Peyer's patch (tissue), 4 donors: Measurements from ENCODE around the gene PEG3. TPM values are rescaled to one million over a fixed set of nuclear protein-coding genes. Genes with fewer than 3 reads are reported as not detected.
"Not testable (repeated sequence)": the region's sequence is repeated elsewhere in the genome, so short reads cannot be mapped to it uniquely, and the experiment has no call there.

Experiments used
- DNase-seq, 3 donors: peaks; one replicate each; pipeline ENCODE4 v3.0.0-alpha.2; 2017 to 2019
- H3K27ac ChIP-seq, 4 donors: fragments of 200-600 bp; sonication (generic); one replicate each; pipeline ENCODE4 v1.5.1; 2016 to 2019
- H3K27me3 ChIP-seq, 2 donors: fragments of 200-600 bp; sonication (generic); one replicate each; pipeline ENCODE4 v1.5.1; 2019
- H3K36me3 ChIP-seq, 3 donors: fragments of 200-600 bp; sonication (generic); one replicate each; pipeline ENCODE4 v1.5.1; 2016 to 2019
- H3K4me1 ChIP-seq, 4 donors: fragments of 200-600 bp; sonication (generic); one replicate each; pipeline ENCODE4 v1.5.1; 2016 to 2019
- H3K4me3 ChIP-seq, 4 donors: fragments of 200-600 bp; sonication (generic); 1 replicate in 3 of 4; 2 replicates in 1 of 4; pipeline ENCODE4 v1.5.1; 2016 to 2019; ENCODE audit warnings: mild to moderate bottlenecking in 1 of 4
- H3K9me3 ChIP-seq, 4 donors: fragments of 200-600 bp; sonication (generic); one replicate each; pipeline ENCODE4 v1.5.1; 2016 to 2019; ENCODE audit warnings: mild to moderate bottlenecking in 1 of 4
- POLR2A ChIP-seq, 2 donors: fragments of 450-650 bp; IDR thresholded peaks; one replicate each; pipeline ENCODE4 v1.5.1; 2017; ENCODE audit warnings: antibody characterized with exemption in 2 of 2, mild to moderate bottlenecking in 2 of 2, moderate library complexity in 2 of 2
- total RNA-seq, 4 donors: library from RNA; depleted of rRNA; stranded (reverse); fragments of >200 nt; gene quantifications; one replicate each; pipeline ENCODE4 v1.1.0, GENCODE V29; 2016
- TF ChIP-seq, protein P1 (sequence below), 6 experiments: fragments of 450-650 bp in 4 of 6; fragments of 200-600 bp in 2 of 6; sonication (generic) in 1 of 6; IDR thresholded peaks; one replicate each; pipeline ENCODE4 v1.5.1; 2017 to 2019; ENCODE audit warnings: antibody characterized with exemption in 6 of 6, mild to moderate bottlenecking in 3 of 6, moderate library complexity in 1 of 6

Gene PEG3
- total RNA-seq, 4 donors from 2014 or later, result 0.53 to 5.8 (median 1.9) TPM

- no peak overlapping the region for H3K27ac ChIP-seq
- H3K36me3 ChIP-seq, result no peaks in the 10 kb centered on the region
- no peak for DNase-seq
- H3K27me3 ChIP-seq, result no peaks in the 10 kb centered on the region
- no peaks in the 10 kb centered on the region for H3K9me3 ChIP-seq
- TF ChIP-seq, protein P1, sequence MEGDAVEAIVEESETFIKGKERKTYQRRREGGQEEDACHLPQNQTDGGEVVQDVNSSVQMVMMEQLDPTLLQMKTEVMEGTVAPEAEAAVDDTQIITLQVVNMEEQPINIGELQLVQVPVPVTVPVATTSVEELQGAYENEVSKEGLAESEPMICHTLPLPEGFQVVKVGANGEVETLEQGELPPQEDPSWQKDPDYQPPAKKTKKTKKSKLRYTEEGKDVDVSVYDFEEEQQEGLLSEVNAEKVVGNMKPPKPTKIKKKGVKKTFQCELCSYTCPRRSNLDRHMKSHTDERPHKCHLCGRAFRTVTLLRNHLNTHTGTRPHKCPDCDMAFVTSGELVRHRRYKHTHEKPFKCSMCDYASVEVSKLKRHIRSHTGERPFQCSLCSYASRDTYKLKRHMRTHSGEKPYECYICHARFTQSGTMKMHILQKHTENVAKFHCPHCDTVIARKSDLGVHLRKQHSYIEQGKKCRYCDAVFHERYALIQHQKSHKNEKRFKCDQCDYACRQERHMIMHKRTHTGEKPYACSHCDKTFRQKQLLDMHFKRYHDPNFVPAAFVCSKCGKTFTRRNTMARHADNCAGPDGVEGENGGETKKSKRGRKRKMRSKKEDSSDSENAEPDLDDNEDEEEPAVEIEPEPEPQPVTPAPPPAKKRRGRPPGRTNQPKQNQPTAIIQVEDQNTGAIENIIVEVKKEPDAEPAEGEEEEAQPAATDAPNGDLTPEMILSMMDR (IDR thresholded peaks at IDR 0.05), result no peak
- TF ChIP-seq POLR2A (IDR thresholded peaks at IDR 0.05), result no peak
- H3K4me1 ChIP-seq, result no peaks in the 10 kb centered on the region
- no peak overlapping the region for H3K4me3 ChIP-seq
Observed at GRCh38 chr19:56864443-56865125, 24.1 kb upstream of the PEG3 start.

DNA sequence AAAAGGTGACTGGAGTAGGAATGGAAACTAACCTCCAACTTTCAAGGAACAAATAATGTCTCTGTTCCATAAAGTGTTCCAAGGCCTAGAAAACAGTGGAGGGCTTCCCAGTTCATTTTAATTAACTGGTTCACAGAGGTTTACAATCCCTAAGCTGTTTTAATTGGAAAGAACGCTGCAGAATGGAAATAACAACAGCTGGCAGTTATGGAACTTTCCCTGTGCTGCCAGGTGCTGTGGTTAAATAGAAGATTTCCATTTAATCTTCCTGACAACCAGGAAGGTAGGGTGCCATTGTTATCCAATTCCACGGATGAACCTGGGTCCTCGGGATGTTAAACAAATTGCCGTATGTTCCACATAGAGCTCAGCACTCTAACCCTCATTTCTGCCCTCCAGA is 22.2 kb upstream of the PEG3 start:
- no peaks in the 10 kb centered on the region for H3K36me3 ChIP-seq
- H3K9me3 ChIP-seq, result no peaks in the 10 kb centered on the region
- H3K4me3 ChIP-seq, result no peak overlapping the region
- DNase-seq, result no peak
- H3K27ac ChIP-seq, result no peak overlapping the region
- no peaks in the 10 kb centered on the region for H3K4me1 ChIP-seq
- TF ChIP-seq POLR2A (IDR thresholded peaks at IDR 0.05), result no peak
- TF ChIP-seq, protein P1 (IDR thresholded peaks at IDR 0.05), result no peak
- no peaks in the 10 kb centered on the region for H3K27me3 ChIP-seq

- not testable (repeated sequence) for H3K4me3 ChIP-seq, H3K27me3 ChIP-seq, DNase-seq, H3K36me3 ChIP-seq, H3K4me1 ChIP-seq, H3K9me3 ChIP-seq, H3K27ac ChIP-seq
Observed at GRCh38 chr19:56860409-56860808, 19.9 kb upstream of the PEG3 start.

DNA sequence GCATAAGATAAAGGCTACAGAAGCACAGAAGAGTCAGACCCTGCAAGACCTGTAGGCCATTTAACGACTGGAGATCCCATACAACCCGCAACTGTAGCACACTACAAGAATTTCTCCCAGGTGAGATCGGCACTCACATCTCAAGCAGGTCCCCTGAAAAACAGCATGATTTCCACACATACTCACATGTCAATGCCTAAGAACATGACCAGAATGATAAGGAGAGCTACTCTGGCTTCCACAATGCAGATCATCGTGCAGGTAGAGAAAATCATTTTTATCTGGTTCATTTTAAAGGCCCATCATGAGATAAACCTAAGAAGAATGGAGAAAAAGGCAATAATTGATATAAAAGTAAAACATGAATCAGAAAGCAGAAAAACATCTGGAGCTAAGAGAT is 17.5 kb upstream of the PEG3 start:
- H3K36me3 ChIP-seq, result no peaks in the 10 kb centered on the region
- no peaks in the 10 kb centered on the region for H3K4me1 ChIP-seq
- H3K27me3 ChIP-seq, result no peaks in the 10 kb centered on the region
- H3K4me3 ChIP-seq, result no peak overlapping the region
- TF ChIP-seq POLR2A (IDR thresholded peaks at IDR 0.05), result no peak
- TF ChIP-seq, protein P1 (IDR thresholded peaks at IDR 0.05), result no peak
- no peaks in the 10 kb centered on the region for H3K9me3 ChIP-seq
- no peak for DNase-seq
- no peak overlapping the region for H3K27ac ChIP-seq

DNA sequence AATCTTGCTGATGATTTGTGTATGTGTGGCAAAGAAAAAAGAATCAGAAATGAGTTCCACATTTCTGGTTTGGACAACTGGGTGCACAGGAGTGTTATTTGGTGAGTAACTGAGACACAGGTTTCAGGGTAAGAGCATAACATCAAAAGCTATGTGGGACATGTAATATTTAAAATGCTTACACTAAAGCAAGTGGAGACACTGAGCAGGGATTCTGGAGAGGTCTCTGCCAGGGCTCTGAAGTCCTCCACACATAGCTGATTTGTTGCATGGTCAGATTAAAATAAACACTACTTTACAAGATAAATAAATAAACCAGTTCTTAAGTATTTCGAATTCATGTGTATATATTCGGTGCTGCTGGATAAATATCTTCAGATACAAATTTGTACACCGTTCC is 16.3 kb upstream of the PEG3 start:
- TF ChIP-seq POLR2A (IDR thresholded peaks at IDR 0.05), result no peak
- TF ChIP-seq, protein P1 (IDR thresholded peaks at IDR 0.05), result no peak
- DNase-seq, result no peak
- H3K4me3 ChIP-seq, result no peak overlapping the region
- no peaks in the 10 kb centered on the region for H3K27me3 ChIP-seq
- H3K27ac ChIP-seq, result no peak overlapping the region
- no peaks in the 10 kb centered on the region for H3K4me1 ChIP-seq
- H3K9me3 ChIP-seq, result peaks cover 0 to 3% (median 0%) of the 10 kb centered on the region in 4 donors
- H3K36me3 ChIP-seq, result no peaks in the 10 kb centered on the region

- DNase-seq, H3K4me3 ChIP-seq, H3K36me3 ChIP-seq, H3K9me3 ChIP-seq, H3K27ac ChIP-seq, H3K4me1 ChIP-seq, H3K27me3 ChIP-seq: not testable (repeated sequence)
Observed at GRCh38 chr19:56852361-56852760, 11.8 kb upstream of the PEG3 start.

DNA sequence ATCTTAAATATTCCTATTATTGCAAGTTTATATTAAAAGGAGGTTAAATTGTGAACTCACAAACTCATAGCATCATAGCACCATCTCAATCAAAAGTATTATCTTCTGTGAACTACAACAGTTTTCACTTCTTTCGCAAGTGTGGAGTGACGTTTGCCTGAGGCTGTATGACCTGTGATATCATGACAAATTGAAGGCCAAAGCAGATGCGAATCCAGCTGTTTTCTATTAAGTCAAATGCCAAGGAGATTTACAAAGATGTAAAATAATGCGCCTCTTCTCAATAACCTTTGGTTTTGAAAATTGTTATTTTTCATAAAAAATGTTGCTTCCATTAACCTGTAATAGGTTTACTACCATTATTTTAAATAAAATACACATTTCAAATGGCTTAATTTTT is 7.6 kb upstream of the PEG3 start:
- TF ChIP-seq POLR2A (IDR thresholded peaks at IDR 0.05), result no peak
- TF ChIP-seq, protein P1 (IDR thresholded peaks at IDR 0.05), result no peak
- no peak for DNase-seq
- Histone ChIP-seq H3K4me3 (no peak overlapping the region), H3K27ac (no peak overlapping the region), H3K4me1 (no peaks in the 10 kb centered on the region), H3K9me3 (peaks cover 0 to 6% (median 0%) of the 10 kb centered on the region in 4 donors), H3K27me3 (peaks cover 0 to 4% of the 10 kb centered on the region in 2 donors), H3K36me3 (no peaks in the 10 kb centered on the region)
